Body of pancreas (tissue), 4 donors: Measurements from ENCODE around the gene SMPDL3A.

Source experiments
- POLR2A ChIP-seq, 3 donors: fragments of 450-650 bp; IDR thresholded peaks; one replicate each; pipeline ENCODE4 v1.6.1; 2016; ENCODE audit warnings: antibody characterized with exemption in 3 of 3, mild to moderate bottlenecking in 2 of 3
- TF ChIP-seq, protein P1 (sequence below), 7 experiments: fragments of 450-650 bp in 4 of 7; fragments of 200-600 bp in 3 of 7; sonication (generic) in 3 of 7; IDR thresholded peaks; one replicate each; pipeline ENCODE4 v1.5.1; 2016 to 2019; ENCODE audit warnings: antibody characterized with exemption in 7 of 7

DNA sequence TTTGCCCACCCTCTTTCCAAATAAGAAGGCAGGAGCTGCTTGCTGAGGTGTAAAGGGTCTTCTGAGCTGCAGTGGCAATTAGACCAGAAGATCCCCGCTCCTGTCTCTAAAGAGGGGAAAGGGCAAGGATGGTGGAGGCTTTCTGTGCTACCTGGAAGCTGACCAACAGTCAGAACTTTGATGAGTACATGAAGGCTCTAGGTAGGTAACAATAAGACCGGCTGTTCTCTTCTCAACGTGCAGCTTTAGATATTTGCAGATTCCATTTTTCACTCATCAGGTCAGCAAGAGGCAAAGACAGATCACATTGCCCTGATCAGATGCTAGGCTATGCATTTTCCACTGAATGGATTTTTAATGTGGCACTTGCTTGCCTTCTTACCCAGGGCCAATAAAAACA is 9.4 kb upstream of the SMPDL3A start, which contains the start of gene FABP7:
- no peak for TF ChIP-seq POLR2A (IDR thresholded peaks at IDR 0.05)
- TF ChIP-seq, protein P1, sequence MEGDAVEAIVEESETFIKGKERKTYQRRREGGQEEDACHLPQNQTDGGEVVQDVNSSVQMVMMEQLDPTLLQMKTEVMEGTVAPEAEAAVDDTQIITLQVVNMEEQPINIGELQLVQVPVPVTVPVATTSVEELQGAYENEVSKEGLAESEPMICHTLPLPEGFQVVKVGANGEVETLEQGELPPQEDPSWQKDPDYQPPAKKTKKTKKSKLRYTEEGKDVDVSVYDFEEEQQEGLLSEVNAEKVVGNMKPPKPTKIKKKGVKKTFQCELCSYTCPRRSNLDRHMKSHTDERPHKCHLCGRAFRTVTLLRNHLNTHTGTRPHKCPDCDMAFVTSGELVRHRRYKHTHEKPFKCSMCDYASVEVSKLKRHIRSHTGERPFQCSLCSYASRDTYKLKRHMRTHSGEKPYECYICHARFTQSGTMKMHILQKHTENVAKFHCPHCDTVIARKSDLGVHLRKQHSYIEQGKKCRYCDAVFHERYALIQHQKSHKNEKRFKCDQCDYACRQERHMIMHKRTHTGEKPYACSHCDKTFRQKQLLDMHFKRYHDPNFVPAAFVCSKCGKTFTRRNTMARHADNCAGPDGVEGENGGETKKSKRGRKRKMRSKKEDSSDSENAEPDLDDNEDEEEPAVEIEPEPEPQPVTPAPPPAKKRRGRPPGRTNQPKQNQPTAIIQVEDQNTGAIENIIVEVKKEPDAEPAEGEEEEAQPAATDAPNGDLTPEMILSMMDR (IDR thresholded peaks at IDR 0.05) = no peak
